BLaER1 (cell line): ENCODE measurements around the gene DLGAP1.

ENCODE experiments used
- H3K27ac ChIP-seq: shearing (Covaris generic); formaldehyde crosslinking; 2 replicates; pipeline ENCODE4 v1.8.1; 2022
- H3K27me3 ChIP-seq: shearing (Covaris generic); formaldehyde crosslinking; 2 replicates; pipeline ENCODE4 v1.8.1; 2022
- H3K36me3 ChIP-seq: shearing (Covaris generic); formaldehyde crosslinking; 2 replicates; pipeline ENCODE4 v1.8.1; 2022
- H3K4me1 ChIP-seq: shearing (Covaris generic); formaldehyde crosslinking; 2 replicates; pipeline ENCODE4 v1.8.1; 2022
- H3K4me2 ChIP-seq: shearing (Covaris generic); formaldehyde crosslinking; 2 replicates; pipeline ENCODE4 v1.8.1; 2022
- H3K4me3 ChIP-seq: shearing (Covaris generic); formaldehyde crosslinking; 2 replicates; pipeline ENCODE4 v1.8.1; 2022
- H3K9ac ChIP-seq: shearing (Covaris generic); formaldehyde crosslinking; 2 replicates; pipeline ENCODE4 v1.8.1; 2022
- H3K9me3 ChIP-seq: shearing (Covaris generic); formaldehyde crosslinking; 2 replicates; pipeline ENCODE4 v1.8.1; 2022
- H4K20me1 ChIP-seq: shearing (Covaris generic); formaldehyde crosslinking; 2 replicates; pipeline ENCODE4 v1.8.1; 2022
- Cebpa-rat ChIP-seq: shearing (Covaris generic); IDR thresholded peaks from 2 replicates; pipeline ENCODE4 v1.8.1; 2022

DLGAP1 gene

DNA sequence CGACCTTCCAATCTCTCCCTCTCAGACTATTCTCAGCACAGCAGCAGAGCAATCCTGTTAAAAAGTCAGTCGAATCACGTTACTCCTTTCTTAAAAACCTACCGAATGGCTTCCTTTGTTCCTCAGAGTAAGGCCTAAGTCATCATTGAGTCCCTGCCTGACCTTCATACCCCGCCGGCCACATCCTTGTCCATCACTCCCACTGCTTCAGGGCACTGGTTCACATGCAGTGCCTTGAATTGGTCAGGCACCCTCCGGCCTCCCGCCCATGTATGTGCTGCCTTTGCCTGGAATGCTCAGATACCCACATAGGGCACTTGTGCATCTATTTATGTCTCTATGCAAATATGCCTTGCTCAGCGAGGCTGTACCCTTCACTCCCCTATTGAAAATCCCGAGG is 206.4 kb downstream of the DLGAP1 start:
- no peaks in the 10 kb centered on the region for H3K4me1 ChIP-seq
- no peak for TF ChIP-seq Cebpa-rat
- H3K9ac ChIP-seq: no peak overlapping the region
- no peaks in the 10 kb centered on the region for H3K9me3 ChIP-seq
- no peaks in the 10 kb centered on the region for H3K36me3 ChIP-seq
- no peaks in the 10 kb centered on the region for H4K20me1 ChIP-seq
- no peak overlapping the region for H3K27ac ChIP-seq
- H3K27me3 ChIP-seq: no peaks in the 10 kb centered on the region
- H3K4me3 ChIP-seq: no peak overlapping the region
- H3K4me2 ChIP-seq: no peak overlapping the region

GRCh38 chr18:4246374-4246773 is 208.7 kb downstream of the DLGAP1 start:
- Histone ChIP-seq H3K4me1 (no peaks in the 10 kb centered on the region), H3K4me3 (no peak overlapping the region), H3K9ac (no peak overlapping the region), H3K9me3 (no peaks in the 10 kb centered on the region), H3K27me3 (no peaks in the 10 kb centered on the region), H4K20me1 (no peaks in the 10 kb centered on the region), H3K27ac (no peak overlapping the region), H3K36me3 (no peaks in the 10 kb centered on the region), H3K4me2 (no peak overlapping the region)
- no peak for TF ChIP-seq Cebpa-rat

- H3K36me3 ChIP-seq: no peaks in the 10 kb centered on the region
- H3K27ac ChIP-seq: no peak overlapping the region
- H3K9me3 ChIP-seq: no peaks in the 10 kb centered on the region
- no peak overlapping the region for H3K9ac ChIP-seq
- no peak overlapping the region for H3K4me2 ChIP-seq
- H4K20me1 ChIP-seq: no peaks in the 10 kb centered on the region
- no peak for TF ChIP-seq Cebpa-rat
- H3K4me3 ChIP-seq: no peak overlapping the region
- no peaks in the 10 kb centered on the region for H3K27me3 ChIP-seq
- H3K4me1 ChIP-seq: no peaks in the 10 kb centered on the region
Observed at GRCh38 chr18:4245456-4245855, 209.7 kb downstream of the DLGAP1 start.

DNA sequence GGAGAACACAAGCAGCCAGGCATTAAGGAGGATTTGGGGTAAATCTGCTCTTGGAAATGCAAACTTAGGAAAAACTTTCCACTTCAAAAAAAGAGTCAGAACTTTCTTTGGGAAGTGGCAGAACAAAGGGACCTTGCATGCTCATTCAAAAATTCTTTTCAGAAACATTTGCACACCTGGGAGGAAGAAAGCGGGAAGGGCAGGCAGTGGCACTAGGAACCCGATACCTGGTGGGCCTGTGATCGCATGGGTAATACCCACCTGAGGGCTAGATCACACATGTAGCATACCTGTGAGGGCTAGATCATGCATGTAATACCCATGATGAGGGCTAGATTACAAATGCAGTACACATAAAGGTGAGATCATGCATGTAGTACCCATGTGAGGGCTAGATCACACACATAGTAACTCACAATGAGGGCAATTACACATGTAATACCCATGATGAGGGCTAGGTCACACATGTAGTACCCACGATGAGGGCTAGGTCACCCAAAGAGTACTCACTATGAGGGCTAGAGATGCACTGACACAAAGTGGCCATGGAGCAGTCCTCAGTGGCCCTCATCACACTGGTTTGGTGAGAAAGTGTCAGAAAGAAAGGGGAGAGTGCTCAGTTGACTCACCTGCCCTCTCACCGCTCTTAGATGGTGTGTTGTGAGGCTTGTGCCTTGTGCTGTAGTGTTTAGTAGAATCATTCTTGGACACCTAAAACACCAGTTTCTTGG is 212.5 kb downstream of the DLGAP1 start:
- TF ChIP-seq Cebpa-rat: no peak
- Histone ChIP-seq H3K9me3 (no peaks in the 10 kb centered on the region), H4K20me1 (no peaks in the 10 kb centered on the region), H3K36me3 (no peaks in the 10 kb centered on the region), H3K27ac (no peak overlapping the region), H3K4me1 (no peaks in the 10 kb centered on the region), H3K27me3 (no peaks in the 10 kb centered on the region), H3K4me3 (no peak overlapping the region), H3K9ac (no peak overlapping the region), H3K4me2 (no peak overlapping the region)

DNA sequence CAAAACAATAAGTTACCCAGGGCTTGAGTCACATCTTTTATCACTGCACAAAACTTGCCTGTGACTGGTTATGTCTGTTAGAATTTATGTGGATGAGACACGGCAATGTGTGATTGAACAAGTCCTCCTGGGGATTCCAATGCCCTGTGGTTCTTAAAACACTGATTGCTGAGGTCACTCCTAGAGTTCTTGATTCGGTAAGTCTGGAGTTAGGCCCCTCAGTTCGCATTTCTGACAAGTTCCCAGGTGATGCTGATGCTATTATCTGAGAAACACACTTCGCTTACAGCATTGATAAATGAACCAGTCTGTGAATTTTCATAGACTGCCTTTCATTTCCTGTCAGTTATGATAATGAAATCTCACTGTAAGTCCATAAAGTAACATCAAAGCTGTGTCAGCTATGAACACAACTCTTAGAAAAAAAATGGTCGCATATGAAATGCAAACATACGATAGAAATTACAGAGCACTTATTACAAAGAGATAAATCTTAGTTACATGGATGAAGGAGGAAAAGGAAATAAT is 214.0 kb downstream of the DLGAP1 start:
- Histone ChIP-seq H3K4me3 (no peak overlapping the region), H3K4me2 (no peak overlapping the region), H3K27ac (no peak overlapping the region), H3K27me3 (no peaks in the 10 kb centered on the region), H4K20me1 (no peaks in the 10 kb centered on the region), H3K9me3 (no peaks in the 10 kb centered on the region), H3K36me3 (no peaks in the 10 kb centered on the region), H3K9ac (no peak overlapping the region), H3K4me1 (no peaks in the 10 kb centered on the region)
- TF ChIP-seq Cebpa-rat: no peak

DNA sequence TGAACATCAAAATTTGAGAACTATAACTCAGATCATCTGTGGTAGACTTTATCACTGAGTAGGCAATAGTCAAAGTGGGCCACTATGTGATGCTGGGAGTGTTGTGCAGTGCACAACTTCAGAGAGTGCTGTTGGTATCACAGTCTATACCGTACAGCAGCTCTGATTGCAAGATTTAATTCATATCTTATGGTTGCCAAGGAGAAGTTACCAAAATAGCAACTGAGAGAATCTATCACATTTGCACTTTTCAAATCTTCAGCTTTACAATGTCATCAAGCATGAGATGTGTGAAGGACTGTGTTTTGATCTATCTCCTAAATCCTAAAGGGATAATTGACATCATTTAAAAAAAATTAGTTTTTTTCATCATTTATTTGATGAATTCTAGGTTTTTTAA is 216.1 kb downstream of the DLGAP1 start:
- Histone ChIP-seq H4K20me1 (no peaks in the 10 kb centered on the region), H3K27me3 (no peaks in the 10 kb centered on the region), H3K27ac (no peak overlapping the region), H3K9ac (no peak overlapping the region), H3K4me1 (no peaks in the 10 kb centered on the region), H3K36me3 (no peaks in the 10 kb centered on the region), H3K9me3 (no peaks in the 10 kb centered on the region), H3K4me3 (no peak overlapping the region), H3K4me2 (no peak overlapping the region)
- TF ChIP-seq Cebpa-rat: no peak

DNA sequence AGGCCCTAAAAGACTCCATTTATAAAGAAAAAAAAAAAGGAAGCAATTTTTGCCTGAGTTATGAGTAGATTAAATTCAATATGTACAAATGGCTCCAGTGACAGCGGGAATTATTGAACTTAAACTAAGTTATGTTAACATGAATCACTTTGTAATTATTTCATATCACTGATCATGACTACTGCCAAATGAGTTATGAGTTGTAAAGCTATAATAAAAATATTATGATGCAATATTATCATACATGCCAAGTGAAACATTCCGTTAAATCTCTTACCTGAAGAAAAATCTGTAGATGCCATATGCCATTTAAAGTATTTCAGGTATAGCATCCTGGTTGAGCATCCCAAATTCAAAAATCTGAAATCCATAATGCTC is 217.5 kb downstream of the DLGAP1 start:
- no peaks in the 10 kb centered on the region for H4K20me1 ChIP-seq
- H3K36me3 ChIP-seq: no peaks in the 10 kb centered on the region
- H3K9me3 ChIP-seq: no peaks in the 10 kb centered on the region
- H3K4me2 ChIP-seq: no peak overlapping the region
- TF ChIP-seq Cebpa-rat: no peak
- H3K4me3 ChIP-seq: no peak overlapping the region
- H3K27me3 ChIP-seq: no peaks in the 10 kb centered on the region
- H3K4me1 ChIP-seq: no peaks in the 10 kb centered on the region
- H3K9ac ChIP-seq: no peak overlapping the region
- H3K27ac ChIP-seq: no peak overlapping the region

DNA sequence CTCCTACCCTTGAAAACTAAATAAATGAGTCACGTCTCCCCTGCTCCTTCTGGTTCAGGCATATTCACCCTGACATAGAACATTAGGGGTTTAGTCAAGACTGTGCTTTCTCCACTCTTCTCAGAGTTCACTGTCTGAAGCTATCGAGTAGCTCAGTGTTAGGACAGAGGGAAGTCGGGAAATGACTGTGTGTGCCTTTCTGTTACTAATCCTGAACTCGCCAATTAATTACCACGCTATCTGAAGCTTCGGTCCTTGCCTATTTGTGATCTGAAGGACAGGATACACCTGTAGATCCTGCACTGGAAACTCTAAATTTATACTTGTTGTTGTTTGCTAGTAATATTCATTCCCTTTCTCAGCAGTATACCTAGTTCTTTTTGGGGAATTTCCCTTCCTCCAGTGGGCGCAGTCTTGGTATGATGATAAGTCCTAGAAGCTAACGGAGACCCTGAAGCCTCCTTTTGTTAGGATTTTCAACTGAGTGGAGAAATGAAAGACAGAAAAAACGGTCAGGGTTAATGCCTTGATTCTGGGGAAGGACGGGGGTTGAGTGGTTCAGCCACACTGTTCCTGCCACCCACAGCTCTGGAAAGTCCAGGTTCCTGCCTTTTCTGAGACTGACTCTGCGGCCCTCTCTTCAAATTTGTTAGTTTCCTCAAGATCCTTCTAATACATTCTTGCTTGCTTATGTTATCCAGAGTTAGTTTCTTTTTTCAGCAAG is 218.0 kb downstream of the DLGAP1 start:
- Histone ChIP-seq H3K9ac (no peak overlapping the region), H3K27me3 (no peaks in the 10 kb centered on the region), H4K20me1 (no peaks in the 10 kb centered on the region), H3K4me2 (no peak overlapping the region), H3K4me1 (no peaks in the 10 kb centered on the region), H3K4me3 (no peak overlapping the region), H3K27ac (no peak overlapping the region), H3K36me3 (no peaks in the 10 kb centered on the region), H3K9me3 (no peaks in the 10 kb centered on the region)
- no peak for TF ChIP-seq Cebpa-rat

DNA sequence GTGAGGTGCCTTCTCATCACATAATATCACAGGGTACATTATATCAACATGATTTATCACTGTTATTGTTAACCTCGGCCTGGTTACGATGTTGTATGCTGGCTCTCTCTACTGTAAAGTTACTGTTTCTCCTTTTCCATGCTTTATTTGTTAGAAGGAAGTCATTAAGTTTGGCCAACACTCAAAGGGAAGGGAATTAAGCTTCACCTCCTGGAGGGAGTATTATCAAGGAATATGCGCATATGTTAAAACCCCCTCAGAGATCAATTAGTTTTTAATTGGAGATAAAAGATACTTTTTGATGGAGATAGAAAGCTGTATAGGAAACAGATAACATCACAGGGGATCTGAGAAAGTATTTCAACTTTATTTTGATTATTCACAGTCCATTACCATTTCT is 221.6 kb downstream of the DLGAP1 start:
- Histone ChIP-seq H3K27ac (no peak overlapping the region), H3K27me3 (no peaks in the 10 kb centered on the region), H4K20me1 (no peaks in the 10 kb centered on the region), H3K36me3 (no peaks in the 10 kb centered on the region), H3K4me1 (no peaks in the 10 kb centered on the region), H3K9me3 (no peaks in the 10 kb centered on the region), H3K4me3 (no peak overlapping the region), H3K4me2 (no peak overlapping the region), H3K9ac (no peak overlapping the region)
- TF ChIP-seq Cebpa-rat: no peak

- Histone ChIP-seq H3K27ac (no peak overlapping the region), H3K4me1 (no peaks in the 10 kb centered on the region), H3K27me3 (no peaks in the 10 kb centered on the region), H4K20me1 (no peaks in the 10 kb centered on the region), H3K9ac (no peak overlapping the region), H3K36me3 (no peaks in the 10 kb centered on the region), H3K9me3 (no peaks in the 10 kb centered on the region), H3K4me2 (no peak overlapping the region), H3K4me3 (no peak overlapping the region)
- no peak for TF ChIP-seq Cebpa-rat
Observed at GRCh38 chr18:4232656-4233055, 222.5 kb downstream of the DLGAP1 start.
